HG03135 (cell line): ENCODE data around the gene MAP7.
"Not testable (repeated sequence)": the region's sequence is repeated elsewhere in the genome, so short reads cannot be mapped to it uniquely, and the experiment has no call there.

ENCODE experiments used
- ATAC-seq: cut with Tn5 transposase; IDR thresholded peaks from one replicate; pipeline ENCODE4 v1.9.1; 2021; ENCODE audit warnings: mild to moderate bottlenecking, moderate library complexity; ENCODE audit not compliant: unreplicated experiment

Gene MAP7

GRCh38 chr6:136474241-136474640 is 76.0 kb downstream of the MAP7 start:
- ATAC-seq, result no peak

GRCh38 chr6:136471922-136472321 is 78.3 kb downstream of the MAP7 start:
- ATAC-seq, result no peak

- ATAC-seq, result no peak
These were observed 78.8 kb downstream of the MAP7 start for GRCh38 chr6:136471372-136471771.

GRCh38 chr6:136470044-136470443 is 80.2 kb downstream of the MAP7 start:
- no peak for ATAC-seq

- no peak for ATAC-seq
These were observed 81.1 kb downstream of the MAP7 start for GRCh38 chr6:136469154-136469553.

GRCh38 chr6:136468711-136469110 is 81.5 kb downstream of the MAP7 start:
- ATAC-seq, result no peak

- ATAC-seq, result no peak
These were observed 83.0 kb downstream of the MAP7 start for GRCh38 chr6:136467186-136467585.

GRCh38 chr6:136466777-136467176 is 83.4 kb downstream of the MAP7 start:
- no peak for ATAC-seq

GRCh38 chr6:136465766-136466303 is 84.4 kb downstream of the MAP7 start:
- ATAC-seq, result no peak

GRCh38 chr6:136464874-136465273 is 85.3 kb downstream of the MAP7 start:
- ATAC-seq, result no peak

- ATAC-seq, result no peak
These were observed 86.1 kb downstream of the MAP7 start for GRCh38 chr6:136464148-136464547.

- ATAC-seq, result no peak
These were observed 86.5 kb downstream of the MAP7 start for GRCh38 chr6:136463743-136464142.

GRCh38 chr6:136446579-136447187 is 103.5 kb downstream of the MAP7 start:
- no peak for ATAC-seq

GRCh38 chr6:136446145-136446544 is 104.1 kb downstream of the MAP7 start:
- ATAC-seq, result no peak

- no peak for ATAC-seq
These were observed 105.2 kb downstream of the MAP7 start for GRCh38 chr6:136445063-136445462.

GRCh38 chr6:136440203-136440602 is 110.0 kb downstream of the MAP7 start:
- no peak for ATAC-seq

GRCh38 chr6:136439514-136440190 is 110.6 kb downstream of the MAP7 start:
- ATAC-seq, result no peak

- ATAC-seq, result no peak
These were observed 111.8 kb downstream of the MAP7 start for GRCh38 chr6:136438441-136438840.

GRCh38 chr6:136437246-136437645 is 113.0 kb downstream of the MAP7 start:
- ATAC-seq, result no peak

- no peak for ATAC-seq
These were observed 115.1 kb downstream of the MAP7 start for GRCh38 chr6:136435101-136435500.

GRCh38 chr6:136431306-136431705 is 118.9 kb downstream of the MAP7 start:
- ATAC-seq, result not testable (repeated sequence)

GRCh38 chr6:136429264-136430065 is 120.8 kb downstream of the MAP7 start:
- no peak for ATAC-seq
